SH-SY5Y (cell line): ENCODE measurements around the gene CNOT11.

Experiments used
- GATA2 ChIP-seq: IDR thresholded peaks from 2 replicates; pipeline ENCODE4 v1.6.1; 2011; ENCODE audit warnings: mild to moderate bottlenecking, low read depth, low read length
- GATA3 ChIP-seq: IDR thresholded peaks from 2 replicates; pipeline ENCODE4 v1.6.1; 2011; ENCODE audit warnings: low read depth, mild to moderate bottlenecking, low read length, moderate library complexity

The CNOT11 gene

DNA sequence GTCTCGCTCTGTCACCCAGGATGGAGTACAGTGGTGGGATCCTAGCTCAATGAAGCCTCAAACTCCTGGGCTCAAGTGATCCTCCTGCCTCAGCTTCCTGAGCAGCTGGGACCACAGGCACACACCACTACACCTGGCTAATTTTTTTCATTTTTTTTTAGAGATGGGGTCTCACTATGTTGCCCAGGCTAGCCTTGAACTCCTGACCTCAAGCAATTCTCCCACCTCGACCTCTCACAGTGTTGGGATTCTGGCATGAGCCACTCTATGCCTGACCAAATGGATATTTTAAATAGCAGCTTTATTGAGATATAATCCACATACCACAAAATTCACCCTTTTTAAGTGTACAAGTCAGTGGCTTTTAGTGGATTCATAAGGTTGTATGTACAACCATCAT lies 44.7 kb downstream of the CNOT11 start:
- TF ChIP-seq GATA3, result no peak
- TF ChIP-seq GATA2, result no peak

- no peak for TF ChIP-seq GATA3
These were observed 46.9 kb downstream of the CNOT11 start for GRCh38 chr2:101299604-101300003.

- TF ChIP-seq GATA3, result no peak
These were observed 47.5 kb downstream of the CNOT11 start for GRCh38 chr2:101300164-101300563.

DNA sequence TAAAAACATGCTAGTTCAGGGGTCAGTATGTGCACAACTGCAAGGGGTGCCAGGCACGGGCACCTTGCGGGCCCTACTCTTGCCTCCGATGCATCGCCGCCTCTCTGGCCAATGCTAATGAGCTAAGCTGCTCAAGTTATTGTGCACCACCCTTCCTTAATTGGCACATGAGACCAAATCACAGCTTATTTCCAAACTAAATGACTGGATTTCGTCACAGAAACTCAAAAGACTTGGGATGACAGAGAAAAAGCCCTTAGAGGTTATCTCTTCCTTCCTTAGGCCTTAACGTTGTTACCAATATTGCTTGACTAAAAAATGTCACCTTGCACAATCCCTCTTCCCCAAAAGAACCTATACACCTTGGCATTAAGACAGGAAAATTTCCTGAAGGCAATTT lies 48.1 kb downstream of the CNOT11 start:
- TF ChIP-seq GATA3, result no peak
- TF ChIP-seq GATA2, result no peak

GRCh38 chr2:101302016-101302415 lies 49.3 kb downstream of the CNOT11 start:
- TF ChIP-seq GATA3, result no peak
- no peak for TF ChIP-seq GATA2

DNA sequence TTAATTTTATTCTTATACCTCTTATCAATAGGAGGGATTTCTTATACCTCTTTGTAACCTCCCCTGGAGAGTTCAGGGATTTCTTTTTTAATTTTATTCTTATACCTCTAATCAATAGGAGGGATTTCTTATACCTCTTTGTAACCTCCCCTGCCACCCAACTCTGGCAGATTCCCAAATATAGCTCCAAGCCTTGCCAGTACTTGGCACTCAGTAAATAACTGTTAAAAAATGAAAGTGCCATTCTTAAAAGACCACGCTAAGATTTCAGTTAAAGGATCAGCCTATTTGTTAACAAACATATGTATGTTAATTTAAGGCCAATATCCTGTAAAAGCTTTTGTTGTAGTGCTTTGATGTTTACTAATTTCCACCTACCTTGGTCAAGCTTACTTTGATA lies 51.0 kb downstream of the CNOT11 start:
- no peak for TF ChIP-seq GATA2
- TF ChIP-seq GATA3, result no peak

- TF ChIP-seq GATA2 (no peak), GATA3 (no peak)
These were observed 52.3 kb downstream of the CNOT11 start for GRCh38 chr2:101305035-101305434.

DNA sequence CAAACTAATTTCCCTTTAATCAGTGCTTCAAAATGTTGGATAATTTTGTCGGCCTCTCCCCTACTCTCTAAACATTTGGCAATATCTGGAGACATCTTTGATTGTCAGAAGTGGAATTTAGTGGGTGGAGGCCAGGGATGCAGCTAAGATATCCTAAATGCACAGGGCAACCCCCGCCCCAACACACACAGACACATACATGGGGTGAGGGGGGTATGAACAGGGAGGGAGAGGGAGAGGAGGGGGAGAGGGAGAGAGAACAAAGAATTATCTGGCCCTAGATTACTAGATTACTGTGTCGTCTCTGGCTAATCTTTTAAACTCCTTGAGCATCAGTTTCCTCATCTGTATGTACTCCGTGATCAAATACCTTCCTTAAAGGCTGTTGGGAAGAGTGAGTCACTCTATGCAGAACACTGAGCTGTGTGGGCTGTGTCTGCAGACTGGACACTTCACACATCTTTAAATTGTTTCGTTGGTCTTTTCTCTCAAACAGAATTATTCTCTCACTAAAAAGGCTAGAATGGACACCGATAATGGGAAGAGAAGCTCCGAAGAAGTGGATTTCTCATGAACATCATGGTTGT lies 52.9 kb downstream of the CNOT11 start:
- TF ChIP-seq GATA2 (no peak), GATA3 (no peak)

- TF ChIP-seq GATA3 (no peak), GATA2 (no peak)
These were observed 53.7 kb downstream of the CNOT11 start for GRCh38 chr2:101306410-101306809.

DNA sequence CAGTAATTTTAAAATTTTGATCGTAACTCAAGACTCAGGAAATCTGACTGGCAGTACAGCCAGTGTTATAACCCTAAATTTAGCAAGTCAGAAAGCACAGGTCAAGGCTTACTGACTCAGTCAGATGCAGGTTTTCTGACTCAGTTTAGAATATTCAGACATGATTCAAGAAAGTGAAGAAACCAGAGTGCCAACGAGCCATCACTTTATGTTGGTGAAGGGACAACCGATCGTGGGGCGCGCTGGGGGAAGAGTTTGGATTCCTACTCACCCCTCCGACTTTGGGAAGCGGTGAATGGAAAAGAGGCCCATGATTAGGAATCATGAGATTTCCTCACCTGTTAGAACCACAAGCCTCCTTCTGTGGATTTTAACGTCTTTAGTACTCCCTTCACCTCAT lies 54.8 kb downstream of the CNOT11 start:
- no peak for TF ChIP-seq GATA2
- no peak for TF ChIP-seq GATA3

GRCh38 chr2:101307950-101308431 lies 55.3 kb downstream of the CNOT11 start:
- no peak for TF ChIP-seq GATA2
- no peak for TF ChIP-seq GATA3

DNA sequence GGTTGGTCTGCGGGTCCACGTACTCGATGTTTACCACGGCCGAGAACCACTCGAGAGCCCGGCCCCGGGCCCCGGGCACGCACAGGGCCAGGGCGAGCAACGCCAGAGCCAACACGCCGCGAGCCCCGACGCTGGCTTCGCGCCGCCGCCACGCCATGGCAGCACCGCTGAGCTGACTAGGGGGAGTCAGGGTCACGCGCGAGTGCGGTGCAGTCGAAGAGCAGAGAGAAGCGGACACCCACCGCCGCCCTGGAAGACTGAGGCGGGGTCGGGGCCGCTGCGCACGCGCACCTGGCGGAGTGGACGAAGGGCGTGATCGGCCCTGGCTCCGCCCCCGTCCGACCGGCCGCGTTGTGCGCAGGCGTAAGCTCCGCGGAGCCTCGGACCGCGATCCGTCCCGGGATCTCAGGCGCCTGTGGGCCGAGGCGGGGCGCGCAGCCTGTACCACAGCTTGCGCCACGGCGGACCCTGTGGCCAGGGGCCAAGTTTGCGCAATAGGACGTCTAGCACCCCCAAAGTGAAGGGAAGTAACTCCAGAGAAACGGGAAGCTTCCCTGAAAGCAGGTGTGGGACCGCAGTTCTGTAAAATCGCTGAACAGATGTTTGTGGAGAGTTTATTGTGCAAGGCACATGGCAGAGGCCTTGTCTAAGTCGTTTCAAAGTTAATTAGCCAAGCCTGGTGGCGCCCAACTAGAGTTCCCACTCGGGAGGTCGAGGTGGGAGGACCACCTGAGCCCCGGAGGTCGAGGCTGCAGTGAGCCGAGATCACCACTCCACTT lies 55.9 kb downstream of the CNOT11 start, which contains the start of gene RNF149:
TSS of gene RNF149 (minus strand) at position 270 of the 779 bp plus-strand sequence. CDS start at position 157, 113 bp downstream.
- TF ChIP-seq GATA2 (no peak), GATA3 (no peak)

DNA sequence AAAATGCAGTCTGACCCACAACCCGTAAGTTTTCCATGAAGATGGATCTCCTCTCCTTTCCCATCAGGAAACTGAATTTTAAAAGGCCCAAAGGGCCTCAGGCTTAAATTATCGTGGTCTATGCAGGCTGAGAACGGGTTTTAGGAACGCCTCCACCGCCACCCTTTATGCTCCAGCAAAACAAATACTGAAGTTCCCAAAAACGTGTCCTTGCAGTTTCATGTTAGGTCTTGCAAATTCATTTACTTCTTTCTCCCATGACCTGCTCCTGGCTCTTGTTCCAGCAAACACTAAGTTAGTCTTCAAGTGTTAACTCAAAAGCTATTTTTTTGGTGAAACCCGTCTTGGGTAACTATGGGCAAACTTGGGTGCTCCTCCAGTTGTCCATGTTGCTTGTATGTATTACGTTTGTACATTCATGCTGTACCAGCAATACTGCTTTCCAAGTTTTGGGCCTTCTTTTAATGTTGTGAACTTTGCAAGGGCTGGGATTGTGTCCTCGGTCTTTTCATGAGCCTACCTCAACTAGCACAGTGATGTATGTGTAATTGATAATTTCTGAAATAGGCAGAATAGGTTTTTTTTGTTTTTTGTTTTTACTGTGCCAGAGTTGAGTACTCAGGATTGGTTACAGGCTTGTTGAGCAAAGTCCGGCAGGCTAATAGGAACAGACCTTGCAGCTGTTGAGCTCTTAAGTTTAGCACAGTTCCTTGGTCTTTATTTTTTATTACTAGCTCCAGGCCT lies 57.6 kb downstream of the CNOT11 start:
- TF ChIP-seq GATA3 (no peak), GATA2 (no peak)

- TF ChIP-seq GATA2 (no peak), GATA3 (no peak)
These were observed 58.4 kb downstream of the CNOT11 start for GRCh38 chr2:101310834-101311695.
